NCI-H524 (cell line): ENCODE measurements around the gene SMIM15.
"Not testable (repeated sequence)": the region's sequence is repeated elsewhere in the genome, so short reads cannot be mapped to it uniquely, and the experiment has no call there.

Source experiments
- DNase-seq, 2 experiments: peaks; one replicate each; lab custom pipeline; 2025; lab: John Stamatoyannopoulos, UW

SMIM15 gene

DNA sequence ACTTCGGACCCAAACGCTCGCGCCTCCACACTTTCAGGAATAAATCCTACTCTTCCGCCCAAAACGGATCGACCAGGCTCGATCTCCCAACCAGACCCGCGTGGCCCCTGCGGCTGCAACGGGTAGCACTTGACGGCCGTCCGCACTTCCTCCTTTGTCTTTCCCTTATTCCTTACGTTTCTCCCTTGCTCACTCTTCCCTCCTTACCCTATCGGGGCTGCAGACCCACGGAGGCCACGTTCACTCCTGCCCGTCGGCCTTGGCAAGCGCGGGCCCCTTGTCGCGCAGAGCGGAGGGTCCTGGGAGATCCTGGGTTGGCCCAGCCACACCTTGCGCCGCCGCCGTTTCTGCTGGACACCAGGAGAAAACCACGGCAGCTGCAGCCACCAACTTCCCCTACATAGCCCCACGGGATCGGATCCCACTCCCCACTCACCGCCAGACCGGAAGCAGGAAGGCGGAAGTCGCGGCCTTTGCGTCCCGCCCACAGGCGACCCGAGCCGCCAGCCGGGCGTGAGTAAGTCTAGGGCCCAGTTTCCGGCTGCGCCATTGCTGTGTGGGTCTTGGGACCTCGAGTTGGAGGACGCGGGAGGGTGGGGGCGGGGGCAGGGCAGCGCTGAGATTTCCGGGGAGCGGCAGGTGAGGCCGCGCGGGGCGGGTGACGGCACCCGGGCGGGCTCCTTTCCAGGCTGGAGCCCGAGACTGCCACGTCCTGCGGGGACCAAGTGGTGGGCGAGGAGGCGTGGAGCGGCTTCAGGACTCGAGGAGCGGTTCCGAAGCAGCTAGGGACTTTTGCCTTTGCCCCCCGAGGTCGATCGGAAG lies at the start of gene SMIM15:
SMIM15 (minus strand) TSS at position 459 of the 822 bp plus-strand sequence. CDS start 2,297 bp downstream, outside the sequence.
- peak; percentile 89 to 91 for DNase-seq

- no peak for DNase-seq
Measured at GRCh38 chr5:61207884-61208283, 45.6 kb upstream of the SMIM15 start.

GRCh38 chr5:61205013-61205412 lies 42.7 kb upstream of the SMIM15 start:
- no peak for DNase-seq

GRCh38 chr5:61202213-61202612 lies 39.9 kb upstream of the SMIM15 start:
- DNase-seq, result no peak

- DNase-seq, result no peak
Measured at GRCh38 chr5:61200582-61201155, 38.4 kb upstream of the SMIM15 start.

GRCh38 chr5:61198606-61199005 lies 36.3 kb upstream of the SMIM15 start:
- DNase-seq, result no peak

- not testable (repeated sequence) for DNase-seq
Measured at GRCh38 chr5:61187826-61188225, 25.6 kb upstream of the SMIM15 start.

GRCh38 chr5:61187352-61187751 lies 25.1 kb upstream of the SMIM15 start:
- DNase-seq, result not testable (repeated sequence)

DNA sequence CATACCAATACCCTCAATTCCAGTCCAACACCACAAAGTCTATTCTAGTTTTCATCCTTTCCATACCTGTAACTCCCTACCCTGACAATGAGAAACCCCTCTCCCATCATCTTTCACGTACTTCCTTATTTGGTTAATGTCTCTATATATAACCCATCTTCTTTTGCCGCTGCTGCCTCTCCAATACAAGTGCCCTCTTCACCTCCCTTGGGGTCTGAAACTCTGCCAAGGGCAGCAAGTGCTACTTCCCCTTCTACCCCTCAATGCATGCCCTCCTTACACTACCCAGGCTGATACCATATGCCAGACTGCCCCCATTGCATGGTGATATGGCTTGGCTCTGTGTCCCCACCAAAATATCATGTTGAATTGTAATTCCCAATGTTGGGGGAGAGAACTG lies 24.4 kb upstream of the SMIM15 start:
- no peak for DNase-seq

DNA sequence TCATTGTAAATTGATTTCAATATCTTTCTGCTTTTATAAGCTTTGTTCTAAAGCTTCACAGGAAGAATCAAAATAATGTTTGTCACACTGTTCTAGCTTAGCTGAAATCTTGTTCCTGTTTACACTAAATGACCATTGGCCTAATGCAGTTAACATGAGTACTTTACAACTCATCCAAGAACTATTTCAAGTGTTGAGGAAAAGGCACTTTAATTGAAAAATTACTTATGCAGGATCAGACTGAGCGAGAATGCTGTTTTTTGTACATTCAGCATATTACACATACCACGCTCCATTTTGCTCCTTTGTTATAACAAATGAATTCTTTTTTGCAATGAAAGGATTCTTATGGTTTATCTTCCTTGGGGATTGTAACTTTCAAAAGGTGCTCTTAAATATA lies 22.4 kb upstream of the SMIM15 start:
- no peak for DNase-seq

DNA sequence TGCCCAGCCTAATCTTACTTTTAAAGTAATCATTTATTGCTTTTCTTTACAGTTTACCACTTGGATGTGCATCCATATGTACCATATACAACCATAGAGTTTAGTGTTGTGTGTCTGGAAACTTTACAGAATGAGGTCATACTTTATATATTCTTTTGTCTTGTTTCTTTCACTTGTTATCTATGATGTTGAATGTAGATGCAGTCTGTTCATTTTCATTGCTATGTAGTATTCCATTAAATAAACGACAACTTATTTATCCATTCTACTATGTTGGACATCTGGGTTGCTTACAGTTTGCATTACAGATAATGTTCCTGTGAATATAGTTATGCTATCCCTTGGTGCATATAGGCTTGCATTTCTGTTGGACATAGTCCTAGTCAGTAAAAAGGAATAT lies 21.3 kb upstream of the SMIM15 start:
- no peak for DNase-seq

- no peak for DNase-seq
Measured at GRCh38 chr5:61182449-61182848, 20.2 kb upstream of the SMIM15 start.

DNA sequence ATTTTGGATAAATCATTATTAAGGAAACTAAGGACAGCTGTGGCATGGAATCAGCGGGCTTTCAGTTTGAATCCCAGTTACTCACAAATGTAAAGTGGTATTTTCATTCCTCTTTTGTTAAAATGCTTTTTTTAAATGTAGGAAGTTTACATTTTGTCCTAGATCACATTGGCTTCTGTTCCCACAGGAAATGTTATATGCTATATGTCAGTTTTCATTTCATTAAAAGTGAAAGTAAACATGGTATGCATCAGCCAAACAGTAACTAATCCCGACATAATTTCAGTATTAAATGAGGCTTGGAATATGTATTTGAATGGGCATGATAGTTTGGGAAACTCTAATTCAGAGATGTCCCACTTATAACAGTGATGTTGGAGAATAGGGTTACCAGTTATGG lies 18.6 kb upstream of the SMIM15 start:
- no peak for DNase-seq

DNA sequence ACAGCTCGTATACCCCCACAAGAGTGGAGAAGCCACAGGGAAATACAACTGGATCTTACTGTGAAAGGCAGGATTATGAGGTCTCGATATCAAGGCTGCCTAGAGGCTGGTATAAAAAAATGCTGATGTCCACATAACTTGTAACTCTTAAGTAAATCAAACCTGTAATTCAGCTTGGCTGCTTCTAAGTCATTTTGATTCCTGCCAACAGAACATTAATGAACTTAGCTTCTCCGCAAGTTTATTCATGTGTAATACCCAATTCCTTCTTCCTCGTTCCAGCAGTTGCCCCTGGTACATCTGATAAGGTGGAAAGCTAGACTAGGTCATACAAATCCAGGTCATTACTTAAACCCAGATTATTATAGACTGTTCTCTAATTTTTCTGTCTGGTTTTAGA lies 16.4 kb upstream of the SMIM15 start:
- no peak for DNase-seq

DNA sequence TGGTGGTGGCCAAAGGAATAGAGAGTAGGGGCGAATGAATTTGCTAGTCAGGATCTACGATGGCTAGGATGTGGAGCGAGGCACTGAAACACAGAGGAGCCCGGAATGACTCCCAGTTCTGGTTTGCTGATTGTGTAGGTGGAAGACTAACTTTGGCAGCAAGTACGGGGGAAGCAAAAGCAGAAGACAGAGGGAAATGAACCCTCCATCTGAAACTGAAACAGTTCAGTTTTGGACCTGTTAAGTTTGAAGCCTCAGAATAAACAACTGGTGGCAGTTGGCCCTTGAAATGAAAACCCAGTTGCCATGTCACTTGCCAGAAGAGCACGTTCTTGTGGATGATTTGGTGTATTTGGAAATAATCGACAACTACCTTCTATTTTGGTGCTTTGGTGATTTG lies 15.4 kb upstream of the SMIM15 start:
- DNase-seq, result no peak

- no peak for DNase-seq
Measured at GRCh38 chr5:61177070-61177469, 14.8 kb upstream of the SMIM15 start.

GRCh38 chr5:61176631-61177030 lies 14.4 kb upstream of the SMIM15 start:
- no peak for DNase-seq

- DNase-seq, result no peak
Measured at GRCh38 chr5:61171479-61171878, 9.2 kb upstream of the SMIM15 start.

- no peak for DNase-seq
Measured at GRCh38 chr5:61168951-61169350, 6.7 kb upstream of the SMIM15 start.

DNA sequence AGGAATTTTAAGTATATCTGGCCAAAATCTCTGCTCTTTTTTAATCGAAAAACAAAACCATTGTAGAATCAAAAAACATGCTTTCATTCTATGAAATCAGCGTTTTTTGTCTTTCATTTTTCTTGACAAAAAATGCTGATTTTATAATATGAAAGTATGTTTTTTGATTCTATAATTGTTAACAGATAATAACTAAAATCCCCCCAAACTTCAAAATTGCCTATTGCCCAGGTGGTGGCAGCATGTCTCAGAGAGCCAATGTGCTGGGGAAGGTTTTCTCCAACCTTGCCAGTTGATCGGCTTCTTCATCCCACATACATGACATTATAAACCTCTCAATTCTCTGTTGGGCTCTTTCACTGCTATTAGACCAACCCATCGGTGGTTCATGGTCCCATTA lies 5.1 kb upstream of the SMIM15 start:
- DNase-seq, result peak in 1 of 2 experiments; percentile 34

GRCh38 chr5:61163905-61164304 lies 1.6 kb upstream of the SMIM15 start:
- no peak for DNase-seq

DNA sequence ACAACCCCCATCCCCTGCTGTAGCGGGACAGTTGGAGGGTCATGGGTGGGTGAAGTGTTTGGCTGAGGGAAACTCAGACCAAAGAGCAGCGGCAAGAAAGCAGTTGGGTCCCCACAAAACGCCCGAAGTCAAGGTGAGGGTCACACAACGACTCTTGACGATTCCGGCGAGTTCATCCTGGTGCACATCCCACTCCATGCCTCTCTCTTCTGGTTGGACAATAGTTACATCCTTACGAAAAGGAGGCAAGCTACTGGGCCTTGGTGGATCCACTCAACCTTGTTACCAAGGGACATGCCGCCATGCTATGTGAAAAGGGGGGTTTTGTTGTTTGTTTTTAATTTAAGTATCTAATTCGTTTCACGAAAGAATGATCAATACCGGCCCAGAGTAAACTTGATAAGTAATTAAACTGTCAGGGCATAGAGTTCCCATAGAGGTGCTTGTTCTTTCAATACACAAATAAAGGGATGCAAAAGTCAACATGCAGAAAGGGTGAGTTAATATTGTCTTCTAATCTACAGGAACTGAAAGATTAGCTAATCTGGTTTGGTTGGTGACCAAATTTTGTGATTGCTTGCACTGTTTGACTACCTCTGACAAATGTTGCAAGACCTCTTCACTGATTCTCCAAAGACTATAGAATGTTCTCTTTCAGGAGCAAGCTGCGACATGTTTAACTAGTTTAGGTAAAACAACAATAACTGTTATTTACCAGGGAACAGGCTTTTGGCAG lies 732 bp upstream of the SMIM15 start:
- peak; percentile 47 to 61 for DNase-seq

DNA sequence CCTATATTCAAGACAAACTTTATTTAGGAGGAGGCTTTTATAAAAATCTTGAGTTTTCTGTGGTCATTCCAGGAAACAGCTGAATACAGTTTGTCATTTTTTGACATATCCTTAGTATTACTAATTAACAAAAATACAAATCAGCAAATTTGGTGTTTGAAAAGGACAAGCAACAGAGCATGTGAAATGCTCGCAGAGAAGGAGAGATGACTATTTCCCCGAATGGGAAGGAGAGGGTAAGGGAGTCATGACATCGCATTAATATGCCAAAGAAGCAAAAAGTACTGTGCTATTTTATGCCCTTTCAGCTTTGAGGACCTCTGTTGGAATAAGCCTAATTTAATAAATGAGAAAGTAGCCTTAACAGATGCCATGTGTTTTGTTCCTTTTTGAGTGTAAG lies 1.8 kb downstream of the SMIM15 start:
- peak in 1 of 2 experiments; percentile 4 for DNase-seq
